ENCODE measurements around the gene ATF5.

DNA sequence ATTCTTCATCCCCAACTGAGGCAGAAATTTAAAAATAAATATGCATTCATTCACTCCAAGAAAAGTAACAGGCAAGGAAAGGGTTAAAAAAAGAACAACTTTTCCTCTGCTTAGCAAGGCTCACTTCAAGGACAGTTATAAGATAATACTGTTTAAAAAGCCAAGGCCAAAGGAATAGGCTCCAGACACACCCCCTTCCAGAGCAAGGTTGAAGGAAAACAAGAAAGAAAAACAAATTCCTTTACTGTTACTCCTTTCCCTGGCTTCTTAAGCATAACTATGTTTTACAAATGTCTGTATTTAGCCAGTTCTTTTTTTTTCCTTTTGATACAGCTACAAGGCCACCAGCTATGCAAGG, 23.5 kb downstream of the ATF5 start:
- TF ChIP-seq, protein P1, sequence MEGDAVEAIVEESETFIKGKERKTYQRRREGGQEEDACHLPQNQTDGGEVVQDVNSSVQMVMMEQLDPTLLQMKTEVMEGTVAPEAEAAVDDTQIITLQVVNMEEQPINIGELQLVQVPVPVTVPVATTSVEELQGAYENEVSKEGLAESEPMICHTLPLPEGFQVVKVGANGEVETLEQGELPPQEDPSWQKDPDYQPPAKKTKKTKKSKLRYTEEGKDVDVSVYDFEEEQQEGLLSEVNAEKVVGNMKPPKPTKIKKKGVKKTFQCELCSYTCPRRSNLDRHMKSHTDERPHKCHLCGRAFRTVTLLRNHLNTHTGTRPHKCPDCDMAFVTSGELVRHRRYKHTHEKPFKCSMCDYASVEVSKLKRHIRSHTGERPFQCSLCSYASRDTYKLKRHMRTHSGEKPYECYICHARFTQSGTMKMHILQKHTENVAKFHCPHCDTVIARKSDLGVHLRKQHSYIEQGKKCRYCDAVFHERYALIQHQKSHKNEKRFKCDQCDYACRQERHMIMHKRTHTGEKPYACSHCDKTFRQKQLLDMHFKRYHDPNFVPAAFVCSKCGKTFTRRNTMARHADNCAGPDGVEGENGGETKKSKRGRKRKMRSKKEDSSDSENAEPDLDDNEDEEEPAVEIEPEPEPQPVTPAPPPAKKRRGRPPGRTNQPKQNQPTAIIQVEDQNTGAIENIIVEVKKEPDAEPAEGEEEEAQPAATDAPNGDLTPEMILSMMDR (IDR thresholded peaks at IDR 0.05; ENCODE audit: poor library complexity), result no peak
- no peak for TF ChIP-seq EZH2 (IDR thresholded peaks at IDR 0.05; ENCODE audit: borderline replicate concordance)
